COLO668 (cell line): ENCODE data around the gene CDH23.
A peak's percentile ranks its signal among the peaks of the same experiment; 100 is the strongest.
"Not testable (repeated sequence)": the region's sequence is repeated elsewhere in the genome, so short reads cannot be mapped to it uniquely, and the experiment has no call there.

ENCODE experiments used
- DNase-seq: peaks from one replicate; lab custom pipeline; 2025; ENCODE audit not compliant: unreplicated experiment; lab: John Stamatoyannopoulos, UW

The CDH23 gene

GRCh38 chr10:71396711-71397295 lies at the start of gene CDH23:
TSS of gene CDH23 (plus strand) at chr10:71396920. CDS start at chr10:71439832, 42,912 bp downstream.
- DNase-seq, result peak; percentile 16

- peak; percentile 57 for DNase-seq
Observed at GRCh38 chr10:71347587-71348395, 48.9 kb upstream of the CDH23 start.

GRCh38 chr10:71348850-71349249 lies 47.9 kb upstream of the CDH23 start:
- no peak for DNase-seq

- no peak for DNase-seq
Observed at GRCh38 chr10:71349406-71349805, 47.3 kb upstream of the CDH23 start.

- DNase-seq, result no peak
Observed at GRCh38 chr10:71351087-71351486, 45.6 kb upstream of the CDH23 start.

GRCh38 chr10:71351628-71352319 lies 44.9 kb upstream of the CDH23 start:
- no peak for DNase-seq

GRCh38 chr10:71353639-71354038 lies 43.1 kb upstream of the CDH23 start:
- no peak for DNase-seq

GRCh38 chr10:71354776-71355175 lies 41.9 kb upstream of the CDH23 start:
- DNase-seq, result no peak

- DNase-seq, result no peak
Observed at GRCh38 chr10:71355886-71356285, 40.8 kb upstream of the CDH23 start.

- DNase-seq, result no peak
Observed at GRCh38 chr10:71357792-71358265, 38.9 kb upstream of the CDH23 start.

- DNase-seq, result no peak
Observed at GRCh38 chr10:71358277-71358676, 38.4 kb upstream of the CDH23 start.

GRCh38 chr10:71358906-71359305 lies 37.8 kb upstream of the CDH23 start:
- not testable (repeated sequence) for DNase-seq

- DNase-seq, result no peak
Observed at GRCh38 chr10:71359364-71360046, 37.2 kb upstream of the CDH23 start.

GRCh38 chr10:71360735-71361134 lies 36.0 kb upstream of the CDH23 start:
- DNase-seq, result no peak

- DNase-seq, result no peak
Observed at GRCh38 chr10:71361581-71361980, 35.1 kb upstream of the CDH23 start.

- no peak for DNase-seq
Observed at GRCh38 chr10:71362141-71362540, 34.6 kb upstream of the CDH23 start.

- DNase-seq, result no peak
Observed at GRCh38 chr10:71363936-71364335, 32.8 kb upstream of the CDH23 start.

GRCh38 chr10:71365366-71365765 lies 31.4 kb upstream of the CDH23 start:
- DNase-seq, result no peak

GRCh38 chr10:71366690-71367089 lies 30.0 kb upstream of the CDH23 start:
- no peak for DNase-seq

GRCh38 chr10:71367271-71367670 lies 29.4 kb upstream of the CDH23 start:
- no peak for DNase-seq

- no peak for DNase-seq
Observed at GRCh38 chr10:71368176-71368575, 28.5 kb upstream of the CDH23 start.
